ENCODE measurements around the gene WDR82. TPM values are rescaled to one million over a fixed set of nuclear protein-coding genes. Genes with fewer than 3 reads are reported as not detected.

Gene WDR82
- total and polyA plus RNA-seq, 4 donors: 27.9 to 72.4 (median 44.9) TPM

Small RNAs within 50 kb of the gene (microRNA-seq; reads per million reads assigned to microRNA genes)
- gene MIR135A1 (0 reads per million in 2 donors), gene MIRLET7G (55,849 to 144,567 reads per million in 2 donors)

Other genes with a start within 250 kb of the WDR82 start
- gene DUSP7, start 222.1 kb downstream of the WDR82 start, total RNA-seq: 10 to 100 TPM; 36.8 to 54.1 TPM
- 10 to 100 TPM in 1 of 2 donors, 1 to 10 TPM in 1; 8.8 to 14.4 TPM for gene DUSP7, start 222.1 kb downstream of the WDR82 start, polyA plus RNA-seq
- 1 to 10 TPM in 1 of 2 donors, under 1 TPM in 1; 0.91 to 2.1 TPM for gene POC1A, start 124.2 kb downstream of the WDR82 start, total RNA-seq
- 1 to 10 TPM in 1 of 2 donors, under 1 TPM in 1; 0.38 to 1.6 TPM for gene POC1A, start 124.2 kb downstream of the WDR82 start, polyA plus RNA-seq
- gene ALAS1, start 80.5 kb downstream of the WDR82 start, total RNA-seq: 10 to 100 TPM; 30.2 to 34.5 TPM
- 10 to 100 TPM; 14.4 to 16.5 TPM for gene ALAS1, start 80.5 kb downstream of the WDR82 start, polyA plus RNA-seq
- gene TLR9, start 53.0 kb downstream of the WDR82 start, total RNA-seq: under 1 TPM; 0.42 to 0.81 TPM
- gene TLR9, start 53.0 kb downstream of the WDR82 start, polyA plus RNA-seq: not detected
- gene TWF2, start 39.5 kb downstream of the WDR82 start, total RNA-seq: 10 to 100 TPM; 40.5 to 52.2 TPM
- gene TWF2, start 39.5 kb downstream of the WDR82 start, polyA plus RNA-seq: 10 to 100 TPM; 42.3 to 48.0 TPM
- 10 to 100 TPM; 26.7 to 43.4 TPM for gene PPM1M, start 32.9 kb downstream of the WDR82 start, total RNA-seq
- 10 to 100 TPM; 26.2 to 33.7 TPM for gene PPM1M, start 32.9 kb downstream of the WDR82 start, polyA plus RNA-seq
- gene GLYCTK, start 9.2 kb upstream of the WDR82 start, total RNA-seq: 10 to 100 TPM in 1 of 2 donors, 1 to 10 TPM in 1; 9.7 to 13.9 TPM
- 10 to 100 TPM in 1 of 2 donors, 1 to 10 TPM in 1; 9.9 to 15.6 TPM for gene GLYCTK, start 9.2 kb upstream of the WDR82 start, polyA plus RNA-seq
- gene DNAH1, start 37.7 kb upstream of the WDR82 start, total RNA-seq: 10 to 100 TPM; 10.3 to 24.1 TPM
- 10 to 100 TPM in 1 of 2 donors, under 1 TPM in 1; 0.88 to 11.3 TPM for gene DNAH1, start 37.7 kb upstream of the WDR82 start, polyA plus RNA-seq
- 10 to 100 TPM; 62.7 to 74.4 TPM for gene BAP1, start 131.4 kb upstream of the WDR82 start, total RNA-seq
- 10 to 100 TPM; 29.4 to 99.6 TPM for gene BAP1, start 131.4 kb upstream of the WDR82 start, polyA plus RNA-seq
- 1 to 10 TPM; 7.7 to 8.0 TPM for gene PHF7, start 132.0 kb upstream of the WDR82 start, total RNA-seq
- 1 to 10 TPM; 7.1 to 8.5 TPM for gene PHF7, start 132.0 kb upstream of the WDR82 start, polyA plus RNA-seq
- 10 to 100 TPM; 12.5 to 23.8 TPM for gene SEMA3G, start 166.5 kb upstream of the WDR82 start, total RNA-seq
- gene SEMA3G, start 166.5 kb upstream of the WDR82 start, polyA plus RNA-seq: under 1 TPM in 1 of 2 donors, not detected in 1; 0.26 TPM
- gene TNNC1, start 175.4 kb upstream of the WDR82 start, total RNA-seq: 1 to 10 TPM; 2.6 to 4.7 TPM
- gene TNNC1, start 175.4 kb upstream of the WDR82 start, polyA plus RNA-seq: 10 to 100 TPM in 1 of 2 donors, 1 to 10 TPM in 1; 3.0 to 20.7 TPM
- 100 to 1,000 TPM in 1 of 2 donors, 10 to 100 TPM in 1; 80.9 to 157 TPM for gene NISCH, start 177.0 kb upstream of the WDR82 start, total RNA-seq
- 100 to 1,000 TPM in 1 of 2 donors, 10 to 100 TPM in 1; 13.3 to 122 TPM for gene NISCH, start 177.0 kb upstream of the WDR82 start, polyA plus RNA-seq
- gene STAB1, start 216.7 kb upstream of the WDR82 start, total RNA-seq: 100 to 1,000 TPM; 339 to 651 TPM
- 100 to 1,000 TPM in 1 of 2 donors, 10 to 100 TPM in 1; 54.2 to 207 TPM for gene STAB1, start 216.7 kb upstream of the WDR82 start, polyA plus RNA-seq